NCI-H2196 treated with DMSO at 0.1 percent for 48 hours (cell line): ENCODE results near the gene CLBA1.

Source experiments
- DNase-seq: peaks from one replicate; lab custom pipeline; 2025; ENCODE audit not compliant: unreplicated experiment; lab: John Stamatoyannopoulos, UW

CLBA1 gene

GRCh38 chr14:104979758-104980610, 5.6 kb upstream of the CLBA1 start:
- peak; percentile 44 for DNase-seq

GRCh38 chr14:104980611-104981531, 4.7 kb upstream of the CLBA1 start:
- DNase-seq, result no peak

- DNase-seq, result no peak
Measured at GRCh38 chr14:104981699-104982541, 3.7 kb upstream of the CLBA1 start.

GRCh38 chr14:104982548-104983230, 2.9 kb upstream of the CLBA1 start:
- no peak for DNase-seq

- no peak for DNase-seq
Measured at GRCh38 chr14:104983231-104983721, 2.3 kb upstream of the CLBA1 start.

- no peak for DNase-seq
Measured at GRCh38 chr14:104984056-104984894, 1.3 kb upstream of the CLBA1 start.

GRCh38 chr14:104986487-104987164, 1.0 kb downstream of the CLBA1 start:
- DNase-seq, result no peak

GRCh38 chr14:104989236-104989950, 3.8 kb downstream of the CLBA1 start:
- DNase-seq, result no peak

- DNase-seq, result no peak
Measured at GRCh38 chr14:104989951-104990303, 4.3 kb downstream of the CLBA1 start.

GRCh38 chr14:104991896-104992230, 6.3 kb downstream of the CLBA1 start:
- no peak for DNase-seq

GRCh38 chr14:104992501-104992900, 6.9 kb downstream of the CLBA1 start:
- DNase-seq, result no peak

- DNase-seq, result no peak
Measured at GRCh38 chr14:104993306-104993705, 7.7 kb downstream of the CLBA1 start.

GRCh38 chr14:104993808-104994591, 8.4 kb downstream of the CLBA1 start:
- no peak for DNase-seq

GRCh38 chr14:104994978-104995377, 9.4 kb downstream of the CLBA1 start:
- no peak for DNase-seq

- DNase-seq, result no peak
Measured at GRCh38 chr14:104996032-104996431, 10.4 kb downstream of the CLBA1 start.

- DNase-seq, result no peak
Measured at GRCh38 chr14:104996483-104996882, 10.9 kb downstream of the CLBA1 start.

GRCh38 chr14:104998801-104999200, 13.2 kb downstream of the CLBA1 start:
- peak; percentile 28 for DNase-seq

GRCh38 chr14:104999361-104999760, 13.8 kb downstream of the CLBA1 start:
- DNase-seq, result no peak
